Measurements from ENCODE around the gene LRRC72.

The LRRC72 gene

DNA sequence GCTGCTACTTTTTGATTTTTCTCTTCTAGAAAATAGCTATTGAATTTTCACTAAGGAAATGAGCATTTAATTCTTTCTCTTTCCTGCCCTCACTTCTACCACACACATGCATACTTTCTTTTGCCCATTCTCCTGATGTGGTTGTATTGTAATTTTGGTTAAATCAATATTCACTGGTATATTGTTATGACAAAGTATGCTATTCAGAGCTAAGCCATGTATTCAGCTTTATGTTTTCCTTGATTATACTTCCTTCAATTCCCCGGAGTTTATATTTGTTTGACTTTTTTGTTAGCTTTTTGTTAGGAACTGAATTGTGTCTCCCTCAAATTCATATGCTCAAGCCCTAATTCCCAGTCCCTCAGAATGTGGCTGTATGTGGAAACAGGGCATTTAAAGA, 24.0 kb downstream of the LRRC72 start:
- Histone ChIP-seq H3K27ac (ENCODE audit: low read length) (no peak overlapping the region), H3K9me3 (replicated peaks; ENCODE audit: insufficient read depth, low read length) (no peaks in the 10 kb centered on the region), H3K27me3 (replicated peaks; ENCODE audit: insufficient read depth, low read length) (no peaks in the 10 kb centered on the region), H3K9me2 (replicated peaks; ENCODE audit: insufficient read depth, low read length) (no peaks in the 10 kb centered on the region), H3K9ac (ENCODE audit: low read length) (no peak overlapping the region), H3K79me2 (ENCODE audit: low read length) (no peaks in the 10 kb centered on the region), H3F3A (ENCODE audit: insufficient read depth, low read length) (no peaks in the 10 kb centered on the region), H3K4me2 (ENCODE audit: low read depth, low read length) (no peak overlapping the region), H2AFZ (ENCODE audit: low read length) (no peak overlapping the region), H3K36me3 (replicated peaks; ENCODE audit: insufficient read depth, low read length) (no peaks in the 10 kb centered on the region), H3K4me3 (ENCODE audit: low read length) (no peak overlapping the region), H4K20me1 (ENCODE audit: insufficient read depth, low read length) (no peaks in the 10 kb centered on the region), H3K4me1 (ENCODE audit: low read length) (no peaks in the 10 kb centered on the region)
- no peak for DNase-seq
- TF ChIP-seq EZH2 (optimal IDR thresholded peaks at IDR 0.05; ENCODE audit: low read depth, low read length) (no peak), EZH2phosphoT487 (IDR thresholded peaks at IDR 0.05; ENCODE audit: low read length) (no peak)
- TF ChIP-seq, protein P1, sequence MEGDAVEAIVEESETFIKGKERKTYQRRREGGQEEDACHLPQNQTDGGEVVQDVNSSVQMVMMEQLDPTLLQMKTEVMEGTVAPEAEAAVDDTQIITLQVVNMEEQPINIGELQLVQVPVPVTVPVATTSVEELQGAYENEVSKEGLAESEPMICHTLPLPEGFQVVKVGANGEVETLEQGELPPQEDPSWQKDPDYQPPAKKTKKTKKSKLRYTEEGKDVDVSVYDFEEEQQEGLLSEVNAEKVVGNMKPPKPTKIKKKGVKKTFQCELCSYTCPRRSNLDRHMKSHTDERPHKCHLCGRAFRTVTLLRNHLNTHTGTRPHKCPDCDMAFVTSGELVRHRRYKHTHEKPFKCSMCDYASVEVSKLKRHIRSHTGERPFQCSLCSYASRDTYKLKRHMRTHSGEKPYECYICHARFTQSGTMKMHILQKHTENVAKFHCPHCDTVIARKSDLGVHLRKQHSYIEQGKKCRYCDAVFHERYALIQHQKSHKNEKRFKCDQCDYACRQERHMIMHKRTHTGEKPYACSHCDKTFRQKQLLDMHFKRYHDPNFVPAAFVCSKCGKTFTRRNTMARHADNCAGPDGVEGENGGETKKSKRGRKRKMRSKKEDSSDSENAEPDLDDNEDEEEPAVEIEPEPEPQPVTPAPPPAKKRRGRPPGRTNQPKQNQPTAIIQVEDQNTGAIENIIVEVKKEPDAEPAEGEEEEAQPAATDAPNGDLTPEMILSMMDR (IDR thresholded peaks at IDR 0.05; ENCODE audit: low read length), result no peak

GRCh38 chr7:16554518-16555236, 28.1 kb downstream of the LRRC72 start:
- Histone ChIP-seq H3K27ac (ENCODE audit: low read length) (no peak overlapping the region), H3K27me3 (replicated peaks; ENCODE audit: insufficient read depth, low read length) (no peaks in the 10 kb centered on the region), H3K9me2 (replicated peaks; ENCODE audit: insufficient read depth, low read length) (no peaks in the 10 kb centered on the region)

GRCh38 chr7:16556359-16556758, 29.7 kb downstream of the LRRC72 start:
- H3K4me2 ChIP-seq (ENCODE audit: low read depth, low read length), result no peak overlapping the region
- no peak overlapping the region for H2AFZ ChIP-seq (ENCODE audit: low read length)
- H3K9me2 ChIP-seq (replicated peaks; ENCODE audit: insufficient read depth, low read length), result no peaks in the 10 kb centered on the region
- H3K27ac ChIP-seq (ENCODE audit: low read length), result no peak overlapping the region
- no peaks in the 10 kb centered on the region for H3K36me3 ChIP-seq (replicated peaks; ENCODE audit: insufficient read depth, low read length)
- H3K4me1 ChIP-seq (ENCODE audit: low read length), result no peaks in the 10 kb centered on the region
- no peak overlapping the region for H3K4me3 ChIP-seq (ENCODE audit: low read length)
- H3K27me3 ChIP-seq (replicated peaks; ENCODE audit: insufficient read depth, low read length), result no peaks in the 10 kb centered on the region
- no peaks in the 10 kb centered on the region for H3K9me3 ChIP-seq (replicated peaks; ENCODE audit: insufficient read depth, low read length)
- DNase-seq, result no peak
- no peak for TF ChIP-seq EZH2phosphoT487 (IDR thresholded peaks at IDR 0.05; ENCODE audit: low read length)
- TF ChIP-seq, protein P1 (IDR thresholded peaks at IDR 0.05; ENCODE audit: low read length), result no peak
- no peak for TF ChIP-seq EZH2 (optimal IDR thresholded peaks at IDR 0.05; ENCODE audit: low read depth, low read length)
- no peaks in the 10 kb centered on the region for H3K79me2 ChIP-seq (ENCODE audit: low read length)
- no peak overlapping the region for H3K9ac ChIP-seq (ENCODE audit: low read length)
- no peaks in the 10 kb centered on the region for H4K20me1 ChIP-seq (ENCODE audit: insufficient read depth, low read length)
- H3F3A ChIP-seq (ENCODE audit: insufficient read depth, low read length), result no peaks in the 10 kb centered on the region

More at GRCh38 chr7:16554518-16555236, 28.1 kb downstream of the LRRC72 start:
- Histone ChIP-seq H3K4me3 (ENCODE audit: low read length) (no peak overlapping the region), H3K4me1 (ENCODE audit: low read length) (no peaks in the 10 kb centered on the region), H3K79me2 (ENCODE audit: low read length) (no peaks in the 10 kb centered on the region), H3F3A (ENCODE audit: insufficient read depth, low read length) (no peaks in the 10 kb centered on the region), H2AFZ (ENCODE audit: low read length) (no peak overlapping the region), H3K9me3 (replicated peaks; ENCODE audit: insufficient read depth, low read length) (no peaks in the 10 kb centered on the region), H3K4me2 (ENCODE audit: low read depth, low read length) (no peak overlapping the region), H3K36me3 (replicated peaks; ENCODE audit: insufficient read depth, low read length) (no peaks in the 10 kb centered on the region), H4K20me1 (ENCODE audit: insufficient read depth, low read length) (no peaks in the 10 kb centered on the region), H3K9ac (ENCODE audit: low read length) (no peak overlapping the region)
- no peak for DNase-seq
- TF ChIP-seq, protein P1 (IDR thresholded peaks at IDR 0.05; ENCODE audit: low read length), result no peak
- TF ChIP-seq EZH2 (optimal IDR thresholded peaks at IDR 0.05; ENCODE audit: low read depth, low read length) (no peak), EZH2phosphoT487 (IDR thresholded peaks at IDR 0.05; ENCODE audit: low read length) (no peak)

All from MM.1S (cell line).